Thoracic aorta (tissue), 2 donors: ENCODE data around the gene INMT. TPM values are rescaled to one million over a fixed set of nuclear protein-coding genes. Genes with fewer than 3 reads are reported as not detected.
A peak's percentile ranks its signal among the peaks of the same experiment; 100 is the strongest.

Source experiments
- ATAC-seq: fragments of 150-250 bp; one replicate; pipeline ENCODE4 v1.8.0; 2017; ENCODE audit warnings: low read depth; ENCODE audit not compliant: insufficient number of reproducible peaks, low FRiP score
- DNase-seq: peaks from one replicate; pipeline ENCODE4 v3.0.0-alpha.2; 2020; ENCODE audit warnings: low spot score
- H3K27ac ChIP-seq, 2 donors: fragments of 200-600 bp; sonication (generic); 1 replicate in 1 of 2; 2 replicates in 1 of 2; pipeline ENCODE4 v1.5.1; 2016; ENCODE audit warnings: mild to moderate bottlenecking in 2 of 2, moderate library complexity in 2 of 2
- H3K27me3 ChIP-seq: fragments of 200-600 bp; sonication (generic); replicated peaks from 2 replicates; pipeline ENCODE4 v1.6.0; 2016; ENCODE audit warnings: mild to moderate bottlenecking; ENCODE audit not compliant: insufficient read depth
- H3K36me3 ChIP-seq: fragments of 200-600 bp; sonication (generic); one replicate; pipeline ENCODE4 v1.5.1; 2016
- H3K4me1 ChIP-seq, 2 donors: fragments of 200-600 bp; sonication (generic); 1 replicate in 1 of 2; 2 replicates in 1 of 2; pipeline versions ENCODE4 v1.5.1 to v1.6.0; 2016; ENCODE audit warnings: low read depth in 2 of 2, mild to moderate bottlenecking in 1 of 2; ENCODE audit not compliant: control insufficient read depth in 1 of 2
- H3K4me3 ChIP-seq: fragments of 200-600 bp; sonication (generic); 2 replicates; pipeline ENCODE4 v1.5.1; 2016; ENCODE audit warnings: mild to moderate bottlenecking
- H3K9me3 ChIP-seq: fragments of 200-600 bp; sonication (generic); 2 replicates; pipeline ENCODE4 v1.5.1; 2016
- total RNA-seq, 2 donors: library from RNA; depleted of rRNA; stranded (reverse); fragments of >200 nt; gene quantifications; one replicate each; pipeline versions ENCODE4 v1.1.0 to v1.2.3, GENCODE V29; 2016
- TF ChIP-seq, protein P1 (sequence below): fragments of 200-600 bp; sonication (generic); IDR thresholded peaks from one replicate; pipeline ENCODE4 v1.5.1; 2019; ENCODE audit warnings: antibody characterized with exemption

The INMT gene
- total RNA-seq, 2 donors from 2014 or later = 137 to 243 TPM

GRCh38 chr7:30755384-30756154, 3.6 kb downstream of the INMT start:
- Histone ChIP-seq H3K36me3 (peaks cover 9% of the 10 kb centered on the region), H3K27me3 (no peaks in the 10 kb centered on the region), H3K4me3 (peak overlapping the region; percentile 67), H3K9me3 (no peaks in the 10 kb centered on the region), H3K27ac (peak overlapping the region; percentile 67 to 96), H3K4me1 (peaks cover 35 to 90% of the 10 kb centered on the region in 2 donors)
- TF ChIP-seq, protein P1, sequence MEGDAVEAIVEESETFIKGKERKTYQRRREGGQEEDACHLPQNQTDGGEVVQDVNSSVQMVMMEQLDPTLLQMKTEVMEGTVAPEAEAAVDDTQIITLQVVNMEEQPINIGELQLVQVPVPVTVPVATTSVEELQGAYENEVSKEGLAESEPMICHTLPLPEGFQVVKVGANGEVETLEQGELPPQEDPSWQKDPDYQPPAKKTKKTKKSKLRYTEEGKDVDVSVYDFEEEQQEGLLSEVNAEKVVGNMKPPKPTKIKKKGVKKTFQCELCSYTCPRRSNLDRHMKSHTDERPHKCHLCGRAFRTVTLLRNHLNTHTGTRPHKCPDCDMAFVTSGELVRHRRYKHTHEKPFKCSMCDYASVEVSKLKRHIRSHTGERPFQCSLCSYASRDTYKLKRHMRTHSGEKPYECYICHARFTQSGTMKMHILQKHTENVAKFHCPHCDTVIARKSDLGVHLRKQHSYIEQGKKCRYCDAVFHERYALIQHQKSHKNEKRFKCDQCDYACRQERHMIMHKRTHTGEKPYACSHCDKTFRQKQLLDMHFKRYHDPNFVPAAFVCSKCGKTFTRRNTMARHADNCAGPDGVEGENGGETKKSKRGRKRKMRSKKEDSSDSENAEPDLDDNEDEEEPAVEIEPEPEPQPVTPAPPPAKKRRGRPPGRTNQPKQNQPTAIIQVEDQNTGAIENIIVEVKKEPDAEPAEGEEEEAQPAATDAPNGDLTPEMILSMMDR = peak; percentile 15
- DNase-seq (no peak), ATAC-seq (no peak)

- Histone ChIP-seq H3K9me3 (no peaks in the 10 kb centered on the region), H3K27ac (peak overlapping the region; percentile 4 to 43), H3K4me3 (no peak overlapping the region), H3K4me1 (peaks cover 38 to 90% of the 10 kb centered on the region in 2 donors), H3K27me3 (no peaks in the 10 kb centered on the region), H3K36me3 (peaks cover 9% of the 10 kb centered on the region)
- DNase-seq = no peak
- ATAC-seq = no peak
- TF ChIP-seq, protein P1 = no peak
Observed at GRCh38 chr7:30757342-30757692, 5.4 kb downstream of the INMT start.

DNA sequence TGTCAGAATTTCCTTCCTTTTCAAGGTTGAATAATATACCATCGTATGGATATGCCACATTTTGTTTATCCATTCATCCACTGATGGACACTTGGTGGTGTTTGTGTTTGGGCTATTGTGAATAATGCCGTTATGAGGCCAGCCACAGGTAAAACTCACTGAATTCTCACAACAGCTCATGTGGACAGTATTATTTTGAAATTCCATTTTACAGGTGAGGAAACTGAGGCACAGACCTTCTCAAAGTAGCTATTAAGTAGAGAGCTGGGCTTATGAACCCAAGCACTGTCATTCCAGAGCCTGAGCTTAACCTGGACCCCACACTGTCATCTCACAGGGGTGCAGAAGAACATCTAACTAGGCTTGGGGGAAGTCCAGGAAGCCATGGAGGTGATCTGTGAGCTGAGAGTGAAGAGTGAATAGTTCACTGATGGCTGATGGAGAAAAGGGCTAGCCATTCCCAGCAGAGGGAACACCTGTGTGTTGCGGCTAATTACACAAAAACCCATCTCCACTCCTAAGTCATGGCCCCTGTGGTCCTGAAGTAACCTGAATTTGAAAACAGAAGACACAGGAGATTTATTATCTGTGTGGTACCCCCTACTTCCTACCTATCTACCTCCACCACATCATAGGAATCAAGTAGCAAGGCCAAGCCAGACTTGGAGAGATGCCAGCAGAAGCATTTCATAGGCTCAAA, 8.7 kb downstream of the INMT start:
- Histone ChIP-seq H3K4me3 (no peak overlapping the region), H3K27me3 (no peaks in the 10 kb centered on the region), H3K4me1 (peaks cover 50 to 89% of the 10 kb centered on the region in 2 donors), H3K36me3 (peaks cover 9% of the 10 kb centered on the region), H3K27ac (peak overlapping the region; percentile 68 to 82), H3K9me3 (no peaks in the 10 kb centered on the region)
- no peak for DNase-seq
- ATAC-seq = no peak
- TF ChIP-seq, protein P1 = no peak

GRCh38 chr7:30761214-30762156, 9.6 kb downstream of the INMT start:
- DNase-seq = no peak
- H3K27me3 ChIP-seq = no peaks in the 10 kb centered on the region
- TF ChIP-seq, protein P1 = no peak
- H3K4me3 ChIP-seq = no peak overlapping the region
- no peaks in the 10 kb centered on the region for H3K9me3 ChIP-seq
- ATAC-seq = no peak
- H3K27ac ChIP-seq = peak overlapping the region; percentile 68 to 82
- H3K4me1 ChIP-seq = peaks cover 53 to 91% of the 10 kb centered on the region in 2 donors
- H3K36me3 ChIP-seq = peaks cover 9% of the 10 kb centered on the region
